Osteocyte (in vitro differentiated cells): Measurements from ENCODE around the gene PLIN3. TPM values are rescaled to one million over a fixed set of nuclear protein-coding genes. Genes with fewer than 3 reads are reported as not detected.
A peak's percentile ranks its signal among the peaks of the same experiment; 100 is the strongest.
"Not testable (repeated sequence)": the region's sequence is repeated elsewhere in the genome, so short reads cannot be mapped to it uniquely, and the experiment has no call there.

Experiments
- DNase-seq: peaks from one replicate; pipeline ENCODE4 v3.0.0; 2021; ENCODE audit warnings: mixed read lengths; ENCODE audit not compliant: unreplicated experiment; ENCODE audit errors: extremely low spot score
- H3K27ac Mint-ChIP-seq: one replicate; pipeline ENCODE4 v1.8.0; 2021; ENCODE audit warnings: mild to moderate bottlenecking, mixed read lengths; ENCODE audit not compliant: unreplicated experiment
- H3K27me3 Mint-ChIP-seq: one replicate; pipeline ENCODE4 v1.8.0; 2021; ENCODE audit warnings: mixed read lengths; ENCODE audit not compliant: unreplicated experiment
- H3K36me3 Mint-ChIP-seq: one replicate; pipeline ENCODE4 v1.8.0; 2021; ENCODE audit warnings: mixed read lengths; ENCODE audit not compliant: unreplicated experiment
- H3K4me1 Mint-ChIP-seq: one replicate; pipeline ENCODE4 v1.8.0; 2021; ENCODE audit warnings: mixed read lengths; ENCODE audit not compliant: unreplicated experiment
- H3K4me3 Mint-ChIP-seq: one replicate; pipeline ENCODE4 v1.8.0; 2021; ENCODE audit warnings: mild to moderate bottlenecking, moderate library complexity, mixed read lengths; ENCODE audit not compliant: unreplicated experiment
- H3K9me3 Mint-ChIP-seq: one replicate; pipeline ENCODE4 v1.8.0; 2021; ENCODE audit warnings: mixed read lengths; ENCODE audit not compliant: unreplicated experiment
- CTCF ChIP-seq: fragments of 200-600 bp; sonication (generic); IDR thresholded peaks from 2 replicates; pipeline ENCODE4 v1.5.0; 2021; ENCODE audit warnings: antibody characterized with exemption, mild to moderate bottlenecking, moderate library complexity
- total RNA-seq: library from RNA; stranded (reverse); gene quantifications from 2 replicates; pipeline ENCODE4 v1.2.1, GENCODE V29; 2021

Gene PLIN3
- total RNA-seq, 1 donor from 2014 or later: 77.8 TPM

GRCh38 chr19:4866595-4867424, 657 bp downstream of the PLIN3 start:
- no peaks in the 10 kb centered on the region for H3K27me3 Mint-ChIP-seq
- DNase-seq: peak; percentile 86
- TF ChIP-seq CTCF: no peak
- peaks cover 3% of the 10 kb centered on the region for H3K36me3 Mint-ChIP-seq
- peak overlapping the region; percentile 78 for H3K27ac Mint-ChIP-seq
- no peaks in the 10 kb centered on the region for H3K9me3 Mint-ChIP-seq
- H3K4me3 Mint-ChIP-seq: peak overlapping the region; percentile 84
- H3K4me1 Mint-ChIP-seq: peaks cover 27% of the 10 kb centered on the region

GRCh38 chr19:4861147-4861546, 6.3 kb downstream of the PLIN3 start:
- DNase-seq: no peak
- H3K4me3 Mint-ChIP-seq: no peak overlapping the region
- H3K9me3 Mint-ChIP-seq: no peaks in the 10 kb centered on the region
- no peak overlapping the region for H3K27ac Mint-ChIP-seq
- no peaks in the 10 kb centered on the region for H3K27me3 Mint-ChIP-seq
- peaks cover 4% of the 10 kb centered on the region for H3K4me1 Mint-ChIP-seq
- TF ChIP-seq CTCF: no peak
- peaks cover 7% of the 10 kb centered on the region for H3K36me3 Mint-ChIP-seq

- no peak for DNase-seq
- no peak overlapping the region for H3K27ac Mint-ChIP-seq
- H3K36me3 Mint-ChIP-seq: peaks cover 8% of the 10 kb centered on the region
- no peak overlapping the region for H3K4me3 Mint-ChIP-seq
- no peaks in the 10 kb centered on the region for H3K27me3 Mint-ChIP-seq
- no peak for TF ChIP-seq CTCF
- peaks cover 2% of the 10 kb centered on the region for H3K4me1 Mint-ChIP-seq
- no peaks in the 10 kb centered on the region for H3K9me3 Mint-ChIP-seq
Measured at GRCh38 chr19:4859697-4860096, 7.8 kb downstream of the PLIN3 start.

- not testable (repeated sequence) for DNase-seq
Measured at GRCh38 chr19:4856468-4856867, 11.0 kb downstream of the PLIN3 start.

GRCh38 chr19:4853506-4853905, 14.0 kb downstream of the PLIN3 start:
- H3K36me3 Mint-ChIP-seq, DNase-seq, H3K27ac Mint-ChIP-seq, H3K4me3 Mint-ChIP-seq, H3K4me1 Mint-ChIP-seq, H3K27me3 Mint-ChIP-seq, H3K9me3 Mint-ChIP-seq: not testable (repeated sequence)

More at GRCh38 chr19:4856468-4856867, 11.0 kb downstream of the PLIN3 start:
- H3K27ac Mint-ChIP-seq, H3K27me3 Mint-ChIP-seq, H3K4me1 Mint-ChIP-seq, H3K4me3 Mint-ChIP-seq, H3K9me3 Mint-ChIP-seq: not testable (repeated sequence)
- peaks cover 10% of the 10 kb centered on the region for H3K36me3 Mint-ChIP-seq

GRCh38 chr19:4852484-4852883, 15.0 kb downstream of the PLIN3 start:
- no peak for DNase-seq

More at GRCh38 chr19:4852484-4852883, 15.0 kb downstream of the PLIN3 start:
- Mint-ChIP-seq H3K36me3 (peaks cover 12% of the 10 kb centered on the region), H3K27me3 (no peaks in the 10 kb centered on the region), H3K4me1 (no peaks in the 10 kb centered on the region), H3K27ac (no peak overlapping the region), H3K4me3 (no peak overlapping the region), H3K9me3 (no peaks in the 10 kb centered on the region)
- no peak for TF ChIP-seq CTCF
